Stimulated activated naive CD8-positive, alpha-beta T cell treated with anti-CD3 and anti-CD28 coated beads, Interleukin-15, amount 100 ng/mL, for 72 hours (primary cell): ENCODE data around the gene PFDN2.

ENCODE experiments used
- ATAC-seq: fragments of 150-1000 bp; cut with Tn5 transposase; 2 replicates; pipeline ENCODE4 v1.10.0; 2021; ENCODE audit warnings: mild to moderate bottlenecking, moderate library complexity
- DNase-seq, 2 donors: peaks; one replicate each; pipeline ENCODE4 v3.0.0; 2021 to 2022
- H3K27ac Mint-ChIP-seq, 2 donors: one replicate each; pipeline ENCODE4 v1.8.0; 2022; ENCODE audit warnings: mild to moderate bottlenecking in 2 of 2, mixed read lengths in 2 of 2, moderate library complexity in 2 of 2
- H3K27me3 Mint-ChIP-seq: one replicate; pipeline ENCODE4 v1.8.0; 2022; ENCODE audit warnings: mixed read lengths
- H3K4me1 Mint-ChIP-seq: one replicate; pipeline ENCODE4 v1.8.0; 2022; ENCODE audit warnings: mild to moderate bottlenecking, mixed read lengths
- H3K4me3 Mint-ChIP-seq, 2 donors: one replicate each; pipeline ENCODE4 v1.8.0; 2022; ENCODE audit warnings: mild to moderate bottlenecking in 2 of 2, mixed read lengths in 2 of 2, moderate library complexity in 1 of 2
- H3K9me3 Mint-ChIP-seq, 2 donors: one replicate each; pipeline ENCODE4 v1.8.0; 2022; ENCODE audit warnings: mixed read lengths in 2 of 2

Gene PFDN2, protein sequence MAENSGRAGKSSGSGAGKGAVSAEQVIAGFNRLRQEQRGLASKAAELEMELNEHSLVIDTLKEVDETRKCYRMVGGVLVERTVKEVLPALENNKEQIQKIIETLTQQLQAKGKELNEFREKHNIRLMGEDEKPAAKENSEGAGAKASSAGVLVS

DNA sequence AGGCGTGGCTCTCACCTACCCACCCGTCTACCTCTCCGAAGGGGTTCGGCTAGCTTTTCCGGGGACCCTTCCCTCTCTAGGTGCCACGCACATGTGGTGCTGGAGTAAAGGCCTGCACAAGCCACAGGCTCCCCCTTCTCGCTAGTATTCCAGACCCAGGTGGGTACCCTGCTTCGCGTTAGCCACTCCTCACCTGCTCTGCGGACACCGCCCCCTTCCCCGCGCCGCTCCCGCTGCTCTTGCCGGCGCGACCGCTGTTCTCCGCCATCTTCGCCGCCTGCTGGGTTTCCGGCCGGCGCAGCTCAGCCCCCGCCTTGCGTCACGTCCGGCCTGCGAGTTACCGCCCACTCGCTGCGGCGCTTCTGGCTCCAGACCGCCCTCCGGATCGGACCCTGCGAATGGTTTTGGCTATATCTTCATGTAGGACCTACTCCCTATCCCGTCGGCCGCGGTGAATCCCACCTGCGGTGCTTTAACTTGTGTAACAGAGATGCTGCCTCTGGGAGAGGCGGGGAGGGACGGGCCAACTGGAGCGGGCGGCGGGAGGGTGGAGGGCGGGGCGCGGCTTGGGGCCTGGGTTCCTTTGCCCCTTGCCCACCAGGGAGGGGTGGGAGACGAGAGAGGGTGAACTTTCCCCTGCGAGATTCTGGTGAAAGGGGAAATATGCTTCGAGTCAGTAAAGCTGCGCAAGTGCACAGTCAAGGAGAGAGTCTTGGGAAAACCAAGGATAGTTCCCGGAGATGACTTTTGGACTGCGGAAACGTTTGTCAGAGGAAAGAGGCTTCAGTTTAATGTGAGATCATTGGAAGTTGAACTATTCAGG lies at the start of gene PFDN2, which contains the start of gene NIT1:
Gene PFDN2 (minus strand): TSS at position 279 of the 823 bp plus-strand sequence. CDS start 11 bp downstream, at position 268.
Gene NIT1 (plus strand): TSS at position 347 of the 823 bp plus-strand sequence. CDS start 72 bp downstream, at position 419.
- H3K27ac Mint-ChIP-seq, result peak within 1 kb of the TSS; percentile 99
- DNase-seq, result peak; percentile 86 to 89
- H3K4me3 Mint-ChIP-seq, result peak within 1 kb of the TSS; percentile 95 to 98
- no peaks in the 10 kb centered on the region for H3K9me3 Mint-ChIP-seq
- H3K27me3 Mint-ChIP-seq, result no peaks in the 10 kb centered on the region
- H3K4me1 Mint-ChIP-seq, result peaks cover 81% of the 10 kb centered on the region
- peak; percentile 69 for ATAC-seq

DNA sequence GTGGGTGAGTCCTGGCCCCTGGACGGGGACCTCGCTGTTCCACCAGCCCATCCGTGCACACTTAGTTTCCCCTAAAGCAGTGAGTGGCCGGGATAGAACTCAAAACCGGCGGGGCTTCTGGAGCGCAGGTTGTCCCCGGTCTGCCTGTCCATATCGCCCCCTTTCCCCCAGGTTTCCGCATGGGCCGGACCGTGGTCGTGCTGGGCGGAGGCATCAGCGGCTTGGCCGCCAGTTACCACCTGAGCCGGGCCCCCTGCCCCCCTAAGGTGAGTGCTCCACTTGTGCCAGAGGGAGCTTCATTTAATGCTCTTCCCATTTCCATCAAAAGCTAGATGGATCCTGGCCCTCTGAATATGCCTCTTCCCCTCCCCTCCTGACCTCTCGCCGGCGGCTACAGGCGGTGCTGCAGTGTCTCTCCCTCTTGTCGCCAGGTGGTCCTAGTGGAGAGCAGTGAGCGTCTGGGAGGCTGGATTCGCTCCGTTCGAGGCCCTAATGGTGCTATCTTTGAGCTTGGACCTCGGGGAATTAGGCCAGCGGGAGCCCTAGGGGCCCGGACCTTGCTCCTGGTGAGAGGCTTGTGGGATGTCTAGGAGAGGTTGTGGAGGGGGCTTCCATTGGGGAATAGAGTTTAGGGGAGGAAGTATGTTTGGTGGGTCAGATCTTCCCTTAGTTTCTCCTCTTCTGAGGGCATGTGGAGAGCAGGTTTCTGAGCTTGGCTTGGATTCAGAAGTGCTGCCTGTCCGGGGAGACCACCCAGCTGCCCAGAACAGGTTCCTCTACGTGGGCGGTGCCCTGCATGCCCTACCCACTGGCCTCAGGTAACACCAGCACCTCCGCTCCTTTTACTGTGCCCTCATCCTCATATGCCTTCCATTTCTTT lies 49.1 kb upstream of the PFDN2 start:
- H3K27ac Mint-ChIP-seq, result peak overlapping the region; percentile 97 to 100
- no peaks in the 10 kb centered on the region for H3K9me3 Mint-ChIP-seq
- H3K27me3 Mint-ChIP-seq, result no peaks in the 10 kb centered on the region
- H3K4me3 Mint-ChIP-seq, result peak overlapping the region; percentile 86 to 96
- DNase-seq, result no peak
- ATAC-seq, result no peak
- H3K4me1 Mint-ChIP-seq, result peaks cover 73% of the 10 kb centered on the region

DNA sequence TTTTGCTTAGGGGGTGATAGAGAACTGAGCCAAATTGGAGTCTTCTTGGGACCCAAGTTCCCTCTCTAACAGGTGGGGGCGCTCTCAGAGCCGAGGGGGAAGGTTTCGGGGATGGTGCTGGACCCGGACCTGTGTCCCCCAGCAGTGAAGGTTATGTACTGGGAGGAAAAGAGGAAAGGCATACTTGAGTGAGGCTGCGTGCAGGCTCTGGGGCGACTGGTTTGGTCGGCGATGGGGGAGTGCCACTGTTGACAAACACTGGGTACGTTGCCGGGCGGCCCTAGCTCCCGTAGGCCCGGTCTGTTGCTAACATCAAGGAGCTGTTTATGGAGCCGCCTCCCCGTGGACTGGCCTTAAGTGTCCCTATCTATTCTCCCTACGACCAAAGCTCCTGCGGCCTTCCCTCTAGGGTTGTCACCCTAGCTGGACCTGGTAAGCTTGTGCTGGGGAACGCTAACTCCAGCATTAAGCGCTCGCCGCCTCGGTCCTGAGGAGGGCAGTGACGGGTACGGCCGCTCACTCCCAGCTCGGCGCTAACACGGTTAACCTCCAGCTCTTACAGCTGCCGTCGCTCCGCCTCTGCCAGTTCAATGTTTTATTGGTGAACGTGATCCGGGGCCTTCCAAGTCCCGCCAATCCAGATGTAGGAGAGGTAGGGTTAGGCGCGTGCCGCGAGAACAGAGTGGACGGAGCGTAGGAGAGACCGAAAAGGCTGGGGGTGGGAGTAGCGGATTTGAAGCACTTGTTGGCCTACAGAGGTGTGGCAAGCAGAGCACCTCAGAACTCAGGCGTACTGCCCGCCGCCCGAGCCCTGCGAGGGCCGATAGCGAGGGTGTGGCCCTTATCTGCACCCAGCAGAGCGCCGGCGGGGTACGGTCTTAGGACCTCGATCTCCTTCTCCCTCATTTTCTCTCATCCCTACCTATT lies 48.2 kb upstream of the PFDN2 start, which contains the start of gene PPOX:
Gene PPOX (plus strand): TSS at position 685 of the 927 bp plus-strand sequence. CDS start 422 bp downstream, outside the sequence.
- DNase-seq (peak; percentile 91 to 97), ATAC-seq (peak; percentile 96)
- H3K27me3 Mint-ChIP-seq, result no peaks in the 10 kb centered on the region
- H3K9me3 Mint-ChIP-seq, result no peaks in the 10 kb centered on the region
- H3K27ac Mint-ChIP-seq, result peak within 1 kb of the TSS; percentile 97 to 100
- peak within 1 kb of the TSS; percentile 86 to 96 for H3K4me3 Mint-ChIP-seq
- peaks cover 73% of the 10 kb centered on the region for H3K4me1 Mint-ChIP-seq

DNA sequence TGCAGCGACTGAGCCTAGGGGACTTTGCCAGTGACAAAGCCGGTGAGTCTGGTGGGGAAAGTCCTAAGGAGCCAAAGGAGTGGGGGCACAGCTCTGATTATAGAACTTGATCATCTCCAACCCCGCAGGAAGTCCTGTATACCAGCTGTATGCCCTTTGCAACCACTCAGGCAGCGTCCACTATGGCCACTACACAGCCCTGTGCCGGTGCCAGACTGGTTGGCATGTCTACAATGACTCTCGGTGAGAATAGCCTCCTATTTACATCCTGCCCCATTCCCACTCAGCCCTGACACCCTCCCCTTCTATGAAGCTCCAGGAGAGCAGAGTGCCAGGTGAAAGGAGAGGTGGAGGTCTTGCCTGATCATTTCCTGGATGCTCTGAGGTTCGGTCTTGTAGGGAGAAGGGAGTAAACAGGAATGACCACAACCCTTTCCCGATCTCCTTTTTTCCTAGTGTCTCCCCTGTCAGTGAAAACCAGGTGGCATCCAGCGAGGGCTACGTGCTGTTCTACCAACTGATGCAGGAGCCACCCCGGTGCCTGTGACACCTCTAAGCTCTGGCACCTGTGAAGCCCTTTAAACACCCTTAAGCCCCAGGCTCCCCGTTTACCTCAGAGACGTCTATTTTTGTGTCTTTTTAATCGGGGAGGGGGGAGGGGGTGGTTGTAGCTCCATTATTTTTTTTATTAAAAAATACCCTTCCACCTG lies 47.2 kb upstream of the PFDN2 start:
- H3K9me3 Mint-ChIP-seq, result no peaks in the 10 kb centered on the region
- peak overlapping the region; percentile 90 to 97 for H3K27ac Mint-ChIP-seq
- peak overlapping the region; percentile 36 to 96 for H3K4me3 Mint-ChIP-seq
- no peak for DNase-seq
- no peaks in the 10 kb centered on the region for H3K27me3 Mint-ChIP-seq
- peaks cover 81% of the 10 kb centered on the region for H3K4me1 Mint-ChIP-seq
- no peak for ATAC-seq

DNA sequence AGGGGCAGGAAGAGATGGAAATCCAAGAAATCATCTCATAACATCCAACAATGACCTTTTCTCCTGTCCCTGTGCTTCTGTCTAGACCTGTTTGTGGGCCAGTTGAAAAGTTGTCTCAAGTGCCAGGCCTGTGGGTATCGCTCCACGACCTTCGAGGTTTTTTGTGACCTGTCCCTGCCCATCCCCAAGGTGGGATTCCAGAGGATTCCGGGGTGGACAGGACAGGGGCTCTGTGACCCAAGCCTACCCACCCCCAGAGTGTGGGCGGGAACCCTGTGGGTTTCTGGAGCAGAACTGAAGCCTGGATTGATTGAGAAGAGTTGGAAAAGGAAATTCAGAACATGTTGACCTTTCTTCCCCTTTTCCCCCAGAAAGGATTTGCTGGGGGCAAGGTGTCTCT lies 46.0 kb upstream of the PFDN2 start:
- H3K4me3 Mint-ChIP-seq, result no peak overlapping the region

DNA sequence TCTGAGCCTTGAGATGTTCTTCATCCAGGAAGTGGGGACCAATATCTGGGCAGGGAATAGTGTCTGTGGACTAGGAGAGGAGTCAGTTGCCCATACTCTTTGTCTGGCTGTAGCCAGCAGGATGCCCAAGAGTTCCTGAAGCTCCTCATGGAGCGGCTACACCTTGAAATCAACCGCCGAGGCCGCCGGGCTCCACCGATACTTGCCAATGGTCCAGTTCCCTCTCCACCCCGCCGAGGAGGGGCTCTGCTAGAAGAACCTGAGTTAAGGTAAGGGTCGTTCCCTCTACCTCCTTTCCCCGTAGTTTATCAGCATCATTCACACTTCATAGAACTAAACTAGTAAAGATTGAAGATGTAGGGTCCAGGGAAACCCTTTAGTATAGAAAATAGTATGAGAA lies 45.0 kb upstream of the PFDN2 start:
- Mint-ChIP-seq H3K9me3 (no peaks in the 10 kb centered on the region), H3K27ac (peak overlapping the region in 1 of 2 donors; percentile 83), H3K4me3 (no peak overlapping the region), H3K27me3 (no peaks in the 10 kb centered on the region), H3K4me1 (peaks cover 89% of the 10 kb centered on the region)
- DNase-seq (no peak), ATAC-seq (no peak)

More for the DNA sequence above, 46.0 kb upstream of the PFDN2 start:
- no peaks in the 10 kb centered on the region for H3K9me3 Mint-ChIP-seq
- DNase-seq (no peak), ATAC-seq (no peak)
- peak overlapping the region in 1 of 2 donors; percentile 8 for H3K27ac Mint-ChIP-seq
- no peaks in the 10 kb centered on the region for H3K27me3 Mint-ChIP-seq
- peaks cover 87% of the 10 kb centered on the region for H3K4me1 Mint-ChIP-seq

DNA sequence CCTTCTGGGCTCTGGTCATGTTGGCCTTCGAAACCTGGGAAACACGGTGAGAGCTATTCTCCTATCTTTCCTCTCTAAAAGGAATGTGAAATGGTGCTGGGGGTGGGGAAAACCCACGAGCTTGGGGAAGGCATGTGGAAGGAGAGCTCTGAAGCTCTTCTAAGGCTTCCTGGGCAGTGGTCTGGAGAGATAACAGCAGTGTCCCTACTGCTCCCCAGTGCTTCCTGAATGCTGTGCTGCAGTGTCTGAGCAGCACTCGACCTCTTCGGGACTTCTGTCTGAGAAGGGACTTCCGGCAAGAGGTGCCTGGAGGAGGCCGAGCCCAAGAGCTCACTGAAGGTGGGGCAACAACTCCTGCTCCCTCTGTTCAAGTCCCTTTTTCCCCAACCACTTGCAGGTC lies 44.2 kb upstream of the PFDN2 start:
- Mint-ChIP-seq H3K27ac (peak overlapping the region in 1 of 2 donors; percentile 5), H3K27me3 (no peaks in the 10 kb centered on the region), H3K4me1 (peaks cover 82% of the 10 kb centered on the region), H3K4me3 (no peak overlapping the region), H3K9me3 (no peaks in the 10 kb centered on the region)
- no peak for DNase-seq
- ATAC-seq, result no peak

DNA sequence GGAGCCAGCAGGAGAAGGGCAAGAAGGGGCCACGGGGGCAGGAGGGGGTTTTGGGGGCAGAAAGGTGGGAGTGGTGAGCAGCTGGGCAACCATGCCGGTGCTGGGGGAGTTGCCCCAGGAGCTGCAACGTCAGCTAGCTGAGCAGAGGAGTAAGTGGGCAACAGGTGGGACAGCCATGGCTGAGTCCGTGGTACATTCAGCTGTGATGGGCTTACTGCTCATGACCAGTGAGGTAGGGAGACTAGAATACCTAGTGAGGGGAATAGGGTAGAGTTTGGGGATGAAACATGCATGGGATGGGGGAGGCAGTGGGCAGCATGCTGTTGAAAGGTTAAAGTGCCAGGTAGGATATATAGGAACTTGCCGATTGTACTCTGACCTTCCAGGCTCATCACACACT lies 43.8 kb upstream of the PFDN2 start:
- no peak for DNase-seq
- H3K9me3 Mint-ChIP-seq, result no peaks in the 10 kb centered on the region
- H3K27me3 Mint-ChIP-seq, result no peaks in the 10 kb centered on the region
- H3K27ac Mint-ChIP-seq, result peak overlapping the region; percentile 5 to 84
- no peak overlapping the region for H3K4me3 Mint-ChIP-seq
- no peak for ATAC-seq
- peaks cover 78% of the 10 kb centered on the region for H3K4me1 Mint-ChIP-seq

DNA sequence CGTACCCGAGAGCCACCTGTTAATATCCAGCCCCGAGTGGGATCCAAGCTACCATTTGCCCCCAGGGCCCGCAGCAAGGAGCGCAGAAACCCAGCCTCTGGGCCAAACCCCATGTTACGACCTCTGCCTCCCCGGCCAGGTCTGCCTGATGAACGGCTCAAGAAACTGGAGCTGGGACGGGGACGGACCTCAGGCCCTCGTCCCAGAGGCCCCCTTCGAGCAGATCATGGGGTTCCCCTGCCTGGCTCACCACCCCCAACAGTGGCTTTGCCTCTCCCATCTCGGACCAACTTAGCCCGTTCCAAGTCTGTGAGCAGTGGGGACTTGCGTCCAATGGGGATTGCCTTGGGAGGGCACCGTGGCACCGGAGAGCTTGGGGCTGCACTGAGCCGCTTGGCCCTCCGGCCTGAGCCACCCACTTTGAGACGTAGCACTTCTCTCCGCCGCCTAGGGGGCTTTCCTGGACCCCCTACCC lies 42.9 kb upstream of the PFDN2 start:
- ATAC-seq, result no peak
- H3K27me3 Mint-ChIP-seq, result no peaks in the 10 kb centered on the region
- no peaks in the 10 kb centered on the region for H3K9me3 Mint-ChIP-seq
- no peak for DNase-seq
- peak overlapping the region; percentile 90 to 94 for H3K4me3 Mint-ChIP-seq
- peak overlapping the region; percentile 7 to 22 for H3K27ac Mint-ChIP-seq
- peaks cover 79% of the 10 kb centered on the region for H3K4me1 Mint-ChIP-seq

DNA sequence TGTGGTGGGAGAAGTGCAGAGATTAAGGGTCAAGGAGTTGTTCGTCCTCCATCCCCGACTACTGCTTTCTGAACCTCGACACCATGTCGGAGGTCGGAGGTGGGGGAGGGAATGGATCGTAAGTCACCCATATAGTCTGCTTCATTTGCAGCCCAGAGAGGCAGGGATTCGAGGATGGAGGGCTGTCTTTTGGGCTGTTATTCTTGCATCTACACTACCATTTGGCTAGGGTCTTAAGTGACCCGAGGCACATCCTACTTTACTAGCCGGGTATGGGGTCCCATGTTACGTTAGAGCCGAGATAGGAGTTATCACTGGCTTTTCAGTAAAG lies 42.0 kb upstream of the PFDN2 start:
- Mint-ChIP-seq H3K4me3 (peak overlapping the region; percentile 90 to 94), H3K27me3 (no peaks in the 10 kb centered on the region), H3K4me1 (peaks cover 79% of the 10 kb centered on the region), H3K27ac (peak overlapping the region; percentile 94 to 97), H3K9me3 (no peaks in the 10 kb centered on the region)
- no peak for DNase-seq
- no peak for ATAC-seq

DNA sequence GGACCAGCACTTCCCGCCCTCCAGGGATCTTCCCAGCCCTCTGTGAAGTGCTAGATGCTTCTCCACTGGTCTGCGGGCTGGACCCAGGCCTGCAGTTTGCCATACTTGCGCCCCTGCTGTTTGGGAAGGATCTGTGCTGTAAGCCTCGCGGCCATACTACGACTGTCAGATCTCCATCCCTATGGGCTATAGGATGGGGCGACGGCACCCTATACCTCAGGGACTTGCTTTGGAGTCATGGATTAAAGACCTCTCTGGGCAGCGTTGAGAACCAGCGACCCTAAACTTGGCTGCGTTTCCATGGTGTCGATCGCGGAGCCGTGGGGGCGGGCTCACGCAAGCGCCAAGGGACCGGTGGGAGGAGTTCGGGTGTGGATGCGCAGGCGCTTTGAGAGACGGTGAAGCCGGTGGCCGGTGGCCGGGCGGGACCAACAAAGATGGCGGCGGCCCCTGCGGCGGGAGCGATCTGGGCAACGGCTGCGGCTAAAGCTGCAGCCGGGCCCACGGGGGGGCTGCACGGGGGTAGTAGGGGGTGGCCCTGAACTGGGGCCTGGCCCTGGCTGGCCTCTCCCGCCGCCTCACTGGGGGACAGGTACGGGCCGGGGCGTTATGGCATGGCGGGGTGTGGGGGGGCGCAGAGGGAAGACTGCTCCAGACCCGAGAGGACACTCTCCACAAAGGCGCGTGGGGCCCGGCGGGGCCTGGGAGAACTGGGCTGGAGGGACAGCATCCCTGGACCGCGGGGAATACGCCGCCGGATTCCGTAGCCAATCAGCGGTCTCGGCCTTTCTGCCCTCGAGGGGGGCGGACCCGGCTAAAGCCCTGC lies 41.5 kb upstream of the PFDN2 start, which contains the start of gene USP21:
Gene USP21 (plus strand): TSS at position 414 of the 826 bp plus-strand sequence. CDS start 1,141 bp downstream, outside the sequence.
- Mint-ChIP-seq H3K27ac (peak within 1 kb of the TSS; percentile 94 to 97), H3K4me3 (peak within 1 kb of the TSS; percentile 90 to 94), H3K27me3 (no peaks in the 10 kb centered on the region), H3K9me3 (no peaks in the 10 kb centered on the region), H3K4me1 (peaks cover 79% of the 10 kb centered on the region)
- DNase-seq (peak; percentile 88 to 90), ATAC-seq (peak; percentile 92)

DNA sequence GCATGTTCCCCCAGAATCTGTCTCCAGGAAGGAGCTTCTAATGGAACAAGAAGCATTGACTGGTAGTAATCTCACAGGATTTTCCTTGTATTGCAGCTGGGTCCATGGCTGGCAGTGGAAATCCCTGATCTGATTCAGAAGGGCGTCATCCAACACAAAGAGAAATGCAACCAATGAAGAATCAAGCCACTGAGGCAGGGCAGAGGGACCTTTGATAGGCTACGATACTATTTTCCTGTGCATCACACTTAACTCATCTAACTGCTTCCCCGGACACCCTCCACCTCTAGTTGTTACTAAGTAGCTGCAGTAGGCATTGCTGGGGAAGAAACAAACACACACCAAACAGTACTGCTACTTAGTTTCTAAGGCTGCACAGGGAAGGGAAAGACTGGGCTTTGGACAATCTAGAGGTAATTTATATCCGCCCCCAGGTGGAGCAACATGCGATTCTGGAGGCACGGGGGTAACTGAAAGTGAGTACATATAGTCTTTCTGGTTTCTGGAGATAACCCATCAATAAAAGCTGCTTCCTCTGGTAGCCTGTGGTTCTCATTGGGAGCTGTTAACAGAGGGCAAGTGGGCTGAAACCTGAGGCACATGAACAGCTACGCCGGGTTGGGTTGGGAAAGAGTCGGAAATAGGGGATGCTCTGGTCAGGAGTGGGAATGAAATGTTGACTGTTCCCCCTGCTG lies 40.6 kb upstream of the PFDN2 start:
- Mint-ChIP-seq H3K9me3 (no peaks in the 10 kb centered on the region), H3K4me3 (peak overlapping the region; percentile 90 to 94), H3K27ac (peak overlapping the region; percentile 64 to 94), H3K27me3 (no peaks in the 10 kb centered on the region), H3K4me1 (peaks cover 71% of the 10 kb centered on the region)
- ATAC-seq (no peak), DNase-seq (no peak)

DNA sequence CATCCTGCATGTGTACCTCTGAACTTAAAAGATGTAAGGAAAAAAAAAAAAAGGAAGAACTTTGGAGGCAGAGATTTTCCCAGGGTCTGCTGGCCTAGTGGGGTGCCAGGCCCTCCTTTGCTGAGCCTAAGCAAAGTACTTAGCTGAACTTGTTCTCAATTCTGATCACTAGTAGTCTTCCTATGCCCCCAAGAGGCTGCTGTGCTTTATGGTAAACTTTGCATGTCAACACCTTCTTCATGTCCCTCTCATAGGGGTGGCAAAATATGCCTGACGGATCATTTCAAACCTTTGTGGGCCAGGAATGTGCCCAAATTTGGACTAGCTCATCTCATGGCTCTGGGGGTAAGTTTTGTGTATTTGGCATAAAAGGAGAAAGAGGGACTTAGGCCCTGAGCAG lies 40.0 kb upstream of the PFDN2 start:
- Mint-ChIP-seq H3K27ac (peak overlapping the region in 1 of 2 donors; percentile 66), H3K9me3 (no peaks in the 10 kb centered on the region), H3K4me1 (peaks cover 65% of the 10 kb centered on the region), H3K4me3 (no peak overlapping the region), H3K27me3 (no peaks in the 10 kb centered on the region)
- ATAC-seq, result no peak
- DNase-seq, result no peak
